Osteocyte (in vitro differentiated cells): ENCODE results near the gene OSBPL6. TPM values are rescaled to one million over a fixed set of nuclear protein-coding genes. Genes with fewer than 3 reads are reported as not detected.

ENCODE experiments used
- DNase-seq: peaks from one replicate; pipeline ENCODE4 v3.0.0; 2021; ENCODE audit warnings: mixed read lengths; ENCODE audit not compliant: unreplicated experiment; ENCODE audit errors: extremely low spot score
- H3K27ac Mint-ChIP-seq: one replicate; pipeline ENCODE4 v1.8.0; 2021; ENCODE audit warnings: mild to moderate bottlenecking, mixed read lengths; ENCODE audit not compliant: unreplicated experiment
- H3K27me3 Mint-ChIP-seq: one replicate; pipeline ENCODE4 v1.8.0; 2021; ENCODE audit warnings: mixed read lengths; ENCODE audit not compliant: unreplicated experiment
- H3K36me3 Mint-ChIP-seq: one replicate; pipeline ENCODE4 v1.8.0; 2021; ENCODE audit warnings: mixed read lengths; ENCODE audit not compliant: unreplicated experiment
- H3K4me1 Mint-ChIP-seq: one replicate; pipeline ENCODE4 v1.8.0; 2021; ENCODE audit warnings: mixed read lengths; ENCODE audit not compliant: unreplicated experiment
- H3K4me3 Mint-ChIP-seq: one replicate; pipeline ENCODE4 v1.8.0; 2021; ENCODE audit warnings: mild to moderate bottlenecking, moderate library complexity, mixed read lengths; ENCODE audit not compliant: unreplicated experiment
- H3K9me3 Mint-ChIP-seq: one replicate; pipeline ENCODE4 v1.8.0; 2021; ENCODE audit warnings: mixed read lengths; ENCODE audit not compliant: unreplicated experiment
- total RNA-seq: library from RNA; stranded (reverse); gene quantifications from 2 replicates; pipeline ENCODE4 v1.2.1, GENCODE V29; 2021
- TF ChIP-seq, protein P1 (sequence below): fragments of 200-600 bp; sonication (generic); IDR thresholded peaks from 2 replicates; pipeline ENCODE4 v1.5.0; 2021; ENCODE audit warnings: antibody characterized with exemption, mild to moderate bottlenecking, moderate library complexity

OSBPL6 gene
- total RNA-seq, 1 donor from 2014 or later: 3.9 TPM

DNA sequence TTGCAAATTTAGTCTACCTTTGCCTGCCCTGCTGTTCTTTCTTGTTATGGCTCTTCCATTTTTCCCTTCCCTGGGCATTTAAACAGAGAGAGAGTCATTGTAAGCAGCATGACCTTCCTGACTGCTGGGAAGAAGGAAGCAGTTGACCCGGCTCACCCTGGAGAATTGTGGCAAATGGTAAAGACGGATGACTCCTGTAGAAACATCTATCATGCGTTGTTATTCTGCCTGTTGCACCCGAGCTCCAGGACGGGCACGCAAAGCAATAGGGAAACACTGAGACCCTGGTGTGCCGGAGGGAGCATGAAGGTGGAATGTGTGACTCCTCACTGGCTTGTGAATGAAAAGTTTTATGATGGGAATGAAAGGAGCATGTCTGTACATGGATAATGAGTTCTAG, 113.3 kb downstream of the OSBPL6 start:
- H3K27ac Mint-ChIP-seq: no peak overlapping the region
- no peaks in the 10 kb centered on the region for H3K27me3 Mint-ChIP-seq
- H3K36me3 Mint-ChIP-seq: no peaks in the 10 kb centered on the region

DNA sequence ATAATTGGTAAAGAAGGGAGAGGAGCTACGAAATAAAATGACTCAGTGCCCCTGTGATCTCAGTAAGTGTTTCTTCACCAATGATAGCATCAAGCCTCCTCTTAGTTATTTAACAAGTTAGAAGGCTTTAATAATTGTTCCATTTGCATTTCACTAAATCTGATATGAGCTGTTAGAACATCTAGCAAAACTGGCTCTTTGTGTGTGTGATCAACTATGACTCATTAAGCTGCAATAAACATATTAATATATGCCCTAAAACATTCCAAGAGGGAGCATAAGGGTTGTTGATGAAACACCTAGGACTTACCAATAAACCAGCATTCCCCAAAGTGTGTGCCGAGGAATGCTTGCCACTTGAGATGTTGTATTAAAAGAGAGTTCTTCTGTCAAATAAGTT, 115.2 kb downstream of the OSBPL6 start:
- Mint-ChIP-seq H3K27me3 (no peaks in the 10 kb centered on the region), H3K4me3 (no peak overlapping the region), H3K36me3 (no peaks in the 10 kb centered on the region), H3K9me3 (no peaks in the 10 kb centered on the region), H3K4me1 (no peaks in the 10 kb centered on the region), H3K27ac (no peak overlapping the region)
- TF ChIP-seq, protein P1, sequence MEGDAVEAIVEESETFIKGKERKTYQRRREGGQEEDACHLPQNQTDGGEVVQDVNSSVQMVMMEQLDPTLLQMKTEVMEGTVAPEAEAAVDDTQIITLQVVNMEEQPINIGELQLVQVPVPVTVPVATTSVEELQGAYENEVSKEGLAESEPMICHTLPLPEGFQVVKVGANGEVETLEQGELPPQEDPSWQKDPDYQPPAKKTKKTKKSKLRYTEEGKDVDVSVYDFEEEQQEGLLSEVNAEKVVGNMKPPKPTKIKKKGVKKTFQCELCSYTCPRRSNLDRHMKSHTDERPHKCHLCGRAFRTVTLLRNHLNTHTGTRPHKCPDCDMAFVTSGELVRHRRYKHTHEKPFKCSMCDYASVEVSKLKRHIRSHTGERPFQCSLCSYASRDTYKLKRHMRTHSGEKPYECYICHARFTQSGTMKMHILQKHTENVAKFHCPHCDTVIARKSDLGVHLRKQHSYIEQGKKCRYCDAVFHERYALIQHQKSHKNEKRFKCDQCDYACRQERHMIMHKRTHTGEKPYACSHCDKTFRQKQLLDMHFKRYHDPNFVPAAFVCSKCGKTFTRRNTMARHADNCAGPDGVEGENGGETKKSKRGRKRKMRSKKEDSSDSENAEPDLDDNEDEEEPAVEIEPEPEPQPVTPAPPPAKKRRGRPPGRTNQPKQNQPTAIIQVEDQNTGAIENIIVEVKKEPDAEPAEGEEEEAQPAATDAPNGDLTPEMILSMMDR: no peak
- DNase-seq: no peak

More for the DNA sequence above, 113.3 kb downstream of the OSBPL6 start:
- TF ChIP-seq, protein P1: no peak
- Mint-ChIP-seq H3K4me1 (no peaks in the 10 kb centered on the region), H3K9me3 (no peaks in the 10 kb centered on the region), H3K4me3 (no peak overlapping the region)
- no peak for DNase-seq

DNA sequence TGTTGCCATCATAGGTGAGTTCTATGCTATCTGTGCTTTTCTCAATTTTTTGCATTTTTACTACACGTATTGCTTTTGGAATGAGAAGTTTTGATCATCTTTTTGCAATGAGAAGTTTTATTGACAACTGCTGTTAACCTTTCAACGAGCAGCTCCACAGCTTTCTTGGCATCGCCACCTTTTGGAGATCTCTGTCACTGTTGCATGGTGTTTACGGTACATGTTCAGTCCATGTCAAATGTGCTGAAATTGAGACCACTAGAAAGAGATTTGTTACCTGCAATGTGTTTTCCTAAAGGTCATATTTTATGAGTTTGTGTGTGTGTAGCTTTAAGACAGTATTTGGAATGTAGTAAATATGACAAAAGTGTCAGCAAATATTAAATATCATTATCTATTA, 120.8 kb downstream of the OSBPL6 start:
- Mint-ChIP-seq H3K4me1 (no peaks in the 10 kb centered on the region), H3K36me3 (no peaks in the 10 kb centered on the region), H3K9me3 (no peaks in the 10 kb centered on the region), H3K27me3 (no peaks in the 10 kb centered on the region), H3K4me3 (no peak overlapping the region), H3K27ac (no peak overlapping the region)
- DNase-seq: no peak
- TF ChIP-seq, protein P1: no peak

DNA sequence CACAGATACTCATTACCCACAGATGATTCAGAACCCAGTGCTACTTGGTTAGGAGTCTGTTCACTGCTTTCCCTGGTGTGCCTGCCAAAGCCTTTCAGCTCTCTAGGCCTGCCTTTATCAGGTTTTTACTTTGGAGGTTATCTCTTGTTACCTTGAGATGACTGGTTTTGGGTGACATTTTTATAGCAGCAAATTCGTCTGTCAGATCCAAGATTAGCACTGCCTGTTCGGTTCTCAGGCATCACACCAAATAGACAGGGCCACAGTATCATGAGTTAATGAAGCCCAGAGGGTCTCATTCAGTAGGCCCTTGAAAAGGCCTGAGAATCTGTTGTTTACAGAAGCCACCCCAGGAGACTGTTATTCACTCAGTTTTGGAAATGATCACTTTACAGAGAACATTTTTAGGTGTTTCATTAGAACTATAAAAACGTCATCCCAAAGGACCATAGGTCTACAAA, 121.2 kb downstream of the OSBPL6 start:
- Mint-ChIP-seq H3K27me3 (no peaks in the 10 kb centered on the region), H3K4me3 (no peak overlapping the region), H3K27ac (no peak overlapping the region), H3K36me3 (no peaks in the 10 kb centered on the region), H3K4me1 (no peaks in the 10 kb centered on the region), H3K9me3 (no peaks in the 10 kb centered on the region)
- no peak for DNase-seq
- TF ChIP-seq, protein P1: no peak

DNA sequence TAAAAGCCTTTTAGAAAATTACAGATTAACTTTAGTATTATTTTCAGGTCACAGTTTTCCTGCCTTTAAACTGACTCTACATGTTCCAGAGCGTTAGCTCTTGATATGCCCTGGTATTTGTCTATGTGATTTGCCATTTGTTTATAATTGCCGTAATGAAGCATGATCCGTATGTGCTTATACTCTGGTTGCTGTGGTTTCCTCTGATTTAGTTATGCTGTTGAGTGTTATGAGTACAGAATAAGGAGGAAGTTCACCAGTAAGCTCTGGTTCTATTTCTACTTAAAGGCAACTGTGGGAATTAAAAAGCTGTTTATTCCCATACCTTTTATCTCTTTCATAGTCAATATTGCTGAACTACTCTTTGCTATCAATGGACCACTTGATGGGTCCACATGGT, 123.5 kb downstream of the OSBPL6 start:
- Mint-ChIP-seq H3K4me1 (no peaks in the 10 kb centered on the region), H3K27me3 (no peaks in the 10 kb centered on the region), H3K36me3 (no peaks in the 10 kb centered on the region), H3K4me3 (no peak overlapping the region), H3K27ac (no peak overlapping the region), H3K9me3 (no peaks in the 10 kb centered on the region)
- no peak for DNase-seq
- TF ChIP-seq, protein P1: no peak
